Neural cell (in vitro differentiated cells): Measurements from ENCODE around the gene IMPDH2. TPM values are rescaled to one million over a fixed set of nuclear protein-coding genes. Genes with fewer than 3 reads are reported as not detected.

Experiments
- H2AFZ ChIP-seq: fragments of 200-600, 300-800 bp; sonication (generic), shearing (Covaris generic); 2 replicates; pipeline ENCODE4 v1.6.0; 2014; ENCODE audit warnings: low read depth, mild to moderate bottlenecking, antibody characterized with exemption, low read length, moderate library complexity
- H3F3A ChIP-seq: fragments of 200-600 bp; shearing (Covaris generic); 2 replicates; pipeline ENCODE4 v1.6.1; 2016; ENCODE audit warnings: mild to moderate bottlenecking, moderate library complexity, mixed read lengths, antibody characterized with exemption, low read length; ENCODE audit not compliant: insufficient read depth, poor library complexity, severe bottlenecking
- H3K27ac ChIP-seq: fragments of 200-600, 300-800 bp; sonication (generic), shearing (Covaris generic); 2 replicates; pipeline ENCODE4 v1.5.1; 2014; ENCODE audit warnings: mild to moderate bottlenecking, low read length, moderate library complexity
- H3K27me3 ChIP-seq: fragments of 300-800, 200-600 bp; sonication (generic), shearing (Covaris generic); 2 replicates; pipeline ENCODE4 v1.6.0; 2014; ENCODE audit warnings: mild to moderate bottlenecking, low read depth, low read length, moderate library complexity; ENCODE audit not compliant: insufficient read depth
- H3K36me3 ChIP-seq: fragments of 300-800, 200-600 bp; sonication (generic), shearing (Covaris generic); 2 replicates; pipeline ENCODE4 v1.5.1; 2014; ENCODE audit warnings: mild to moderate bottlenecking, antibody characterized with exemption, low read length, moderate library complexity; ENCODE audit not compliant: insufficient read depth
- H3K4me2 ChIP-seq: fragments of 300-800, 200-600 bp; sonication (generic), shearing (Covaris generic); 2 replicates; pipeline ENCODE4 v1.6.0; 2014; ENCODE audit warnings: mild to moderate bottlenecking, low read length
- H3K4me3 ChIP-seq: fragments of 300-800, 200-600 bp; sonication (generic), shearing (Covaris generic); 2 replicates; pipeline ENCODE4 v1.5.1; 2014; ENCODE audit warnings: mild to moderate bottlenecking, low read length, moderate library complexity
- H3K79me2 ChIP-seq: fragments of 200-600 bp; shearing (Covaris generic); replicated peaks from 2 replicates; pipeline ENCODE4 v1.6.0; 2014; ENCODE audit warnings: mild to moderate bottlenecking, low read length, moderate library complexity; ENCODE audit not compliant: insufficient read depth
- H3K9ac ChIP-seq: fragments of 300-800, 200-600 bp; sonication (generic), shearing (Covaris generic); 2 replicates; pipeline ENCODE4 v1.6.1; 2016; ENCODE audit warnings: mild to moderate bottlenecking, low read length, mixed read lengths
- H3K9me2 ChIP-seq: fragments of 200-600 bp; shearing (Covaris generic); 2 replicates; pipeline ENCODE4 v1.6.1; 2016; ENCODE audit warnings: mild to moderate bottlenecking, low read length, mixed read lengths; ENCODE audit not compliant: insufficient read depth
- H3K9me3 ChIP-seq: fragments of 200-600, 300-800 bp; sonication (generic), shearing (Covaris generic); 2 replicates; pipeline ENCODE4 v1.6.1; 2016; ENCODE audit warnings: mild to moderate bottlenecking, mixed run types, low read length, moderate library complexity, mixed read lengths
- H4K20me1 ChIP-seq: fragments of 200-600 bp; shearing (Covaris generic); 2 replicates; pipeline ENCODE4 v1.6.1; 2016; ENCODE audit warnings: mild to moderate bottlenecking, mixed run types; ENCODE audit not compliant: insufficient read depth
- CTCF ChIP-seq: fragments of 450-650 bp; IDR thresholded peaks from 2 replicates; pipeline ENCODE4 v1.5.1; 2014; ENCODE audit warnings: antibody characterized with exemption, mild to moderate bottlenecking, moderate library complexity; ENCODE audit not compliant: poor library complexity, severe bottlenecking
- EP300 ChIP-seq: fragments of 450-650 bp; conservative IDR thresholded peaks from 2 replicates; pipeline ENCODE4 v1.6.1; 2014; ENCODE audit warnings: antibody characterized with exemption, mild to moderate bottlenecking, moderate library complexity; ENCODE audit not compliant: poor library complexity, severe bottlenecking
- EZH2 ChIP-seq: fragments of 200-600, 300-800 bp; shearing (Covaris generic), sonication (generic); IDR thresholded peaks from 2 replicates; pipeline ENCODE4 v1.6.1; 2014; ENCODE audit warnings: antibody characterized with exemption, low read length, borderline replicate concordance, mild to moderate bottlenecking; ENCODE audit not compliant: insufficient read depth, poor library complexity, severe bottlenecking
- MXI1 ChIP-seq: fragments of 450-650 bp; conservative IDR thresholded peaks from 2 replicates; pipeline ENCODE4 v1.6.1; 2014; ENCODE audit warnings: antibody characterized with exemption, mild to moderate bottlenecking; ENCODE audit not compliant: poor library complexity, severe bottlenecking
- POLR2AphosphoS5 ChIP-seq: IDR thresholded peaks from 2 replicates; pipeline ENCODE4 v1.6.1; 2012
- RAD21 ChIP-seq: fragments of 450-650 bp; conservative IDR thresholded peaks from 2 replicates; pipeline ENCODE4 v1.6.1; 2014; ENCODE audit warnings: antibody characterized with exemption, mild to moderate bottlenecking, moderate library complexity
- REST ChIP-seq: IDR thresholded peaks from 2 replicates; pipeline ENCODE4 v1.6.1; 2012; ENCODE audit warnings: borderline replicate concordance
- SMC3 ChIP-seq: fragments of 450-650 bp; conservative IDR thresholded peaks from 2 replicates; pipeline ENCODE4 v1.6.1; 2014; ENCODE audit warnings: antibody characterized with exemption, mild to moderate bottlenecking, moderate library complexity; ENCODE audit not compliant: poor library complexity
- TAF1 ChIP-seq: IDR thresholded peaks from 2 replicates; pipeline ENCODE4 v1.6.1; 2012; ENCODE audit warnings: low read depth
- polyA plus RNA-seq: library from polyadenylated mRNA; depleted of rRNA; stranded (reverse); fragments of >200 nt; gene quantifications from 2 replicates; pipeline ENCODE4 v1.2.3, GENCODE V29; 2014

The IMPDH2 gene
- polyA plus RNA-seq, 1 donor from 2014 or later: 137 TPM

GRCh38 chr3:48990636-48991469, 38.3 kb downstream of the IMPDH2 start:
- no peaks in the 10 kb centered on the region for H3K9me3 ChIP-seq
- TF ChIP-seq SMC3: no peak
- peak; percentile 66 for TF ChIP-seq TAF1
- peak; percentile 23 for TF ChIP-seq REST
- TF ChIP-seq RAD21: no peak
- no peaks in the 10 kb centered on the region for H4K20me1 ChIP-seq
- H3K27ac ChIP-seq: peak overlapping the region; percentile 92
- peaks cover 16% of the 10 kb centered on the region for H3K79me2 ChIP-seq
- no peak overlapping the region for H2AFZ ChIP-seq
- H3K27me3 ChIP-seq: no peaks in the 10 kb centered on the region
- no peaks in the 10 kb centered on the region for H3K36me3 ChIP-seq
- H3K4me3 ChIP-seq: peak overlapping the region; percentile 83
- H3K9me2 ChIP-seq: no peaks in the 10 kb centered on the region
- H3K4me2 ChIP-seq: peak overlapping the region; percentile 75
- peak overlapping the region; percentile 79 for H3K9ac ChIP-seq
- H3F3A ChIP-seq: peaks cover 6% of the 10 kb centered on the region

GRCh38 chr3:48989796-48990635, 39.2 kb downstream of the IMPDH2 start, which contains the start of gene P4HTM:
TSS of gene P4HTM (plus strand) at chr3:48990241. CDS start at chr3:48990257, 16 bp downstream.
- Histone ChIP-seq H3K4me3 (peak within 1 kb of the TSS; percentile 83), H3K79me2 (peaks cover 16% of the 10 kb centered on the region), H3K36me3 (no peaks in the 10 kb centered on the region), H3F3A (peaks cover 6% of the 10 kb centered on the region), H2AFZ (peak within 1 kb of the TSS; percentile 43), H4K20me1 (no peaks in the 10 kb centered on the region), H3K4me2 (peak within 1 kb of the TSS; percentile 75), H3K27ac (peak within 1 kb of the TSS; percentile 92), H3K27me3 (no peaks in the 10 kb centered on the region), H3K9me2 (no peaks in the 10 kb centered on the region), H3K9ac (peak within 1 kb of the TSS; percentile 79), H3K9me3 (no peaks in the 10 kb centered on the region)
- TF ChIP-seq MXI1 (peak; percentile 59), EP300 (peak; percentile 60), TAF1 (no peak), POLR2AphosphoS5 (peak; percentile 81), REST (peak; percentile 75), SMC3 (peak; percentile 61), CTCF (peak; percentile 75), EZH2 (no peak), RAD21 (peak; percentile 57)
